ENCODE measurements around the gene MED26.

- TF ChIP-seq CTCF (IDR thresholded peaks at IDR 0.05; ENCODE audit: low read length) (no peak), EZH2 (optimal IDR thresholded peaks at IDR 0.05; ENCODE audit: low read depth, low read length) (no peak), EZH2phosphoT487 (IDR thresholded peaks at IDR 0.05; ENCODE audit: low read length) (no peak)
These were observed 22.9 kb downstream of the MED26 start for GRCh38 chr19:16605115-16605514.
